ENCODE results near the gene HCFC1R1.
"Not testable (repeated sequence)": the region's sequence is repeated elsewhere in the genome, so short reads cannot be mapped to it uniquely, and the experiment has no call there.

HCFC1R1 gene, protein sequence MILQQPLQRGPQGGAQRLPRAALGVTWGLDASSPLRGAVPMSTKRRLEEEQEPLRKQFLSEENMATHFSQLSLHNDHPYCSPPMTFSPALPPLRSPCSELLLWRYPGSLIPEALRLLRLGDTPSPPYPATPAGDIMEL

DNA sequence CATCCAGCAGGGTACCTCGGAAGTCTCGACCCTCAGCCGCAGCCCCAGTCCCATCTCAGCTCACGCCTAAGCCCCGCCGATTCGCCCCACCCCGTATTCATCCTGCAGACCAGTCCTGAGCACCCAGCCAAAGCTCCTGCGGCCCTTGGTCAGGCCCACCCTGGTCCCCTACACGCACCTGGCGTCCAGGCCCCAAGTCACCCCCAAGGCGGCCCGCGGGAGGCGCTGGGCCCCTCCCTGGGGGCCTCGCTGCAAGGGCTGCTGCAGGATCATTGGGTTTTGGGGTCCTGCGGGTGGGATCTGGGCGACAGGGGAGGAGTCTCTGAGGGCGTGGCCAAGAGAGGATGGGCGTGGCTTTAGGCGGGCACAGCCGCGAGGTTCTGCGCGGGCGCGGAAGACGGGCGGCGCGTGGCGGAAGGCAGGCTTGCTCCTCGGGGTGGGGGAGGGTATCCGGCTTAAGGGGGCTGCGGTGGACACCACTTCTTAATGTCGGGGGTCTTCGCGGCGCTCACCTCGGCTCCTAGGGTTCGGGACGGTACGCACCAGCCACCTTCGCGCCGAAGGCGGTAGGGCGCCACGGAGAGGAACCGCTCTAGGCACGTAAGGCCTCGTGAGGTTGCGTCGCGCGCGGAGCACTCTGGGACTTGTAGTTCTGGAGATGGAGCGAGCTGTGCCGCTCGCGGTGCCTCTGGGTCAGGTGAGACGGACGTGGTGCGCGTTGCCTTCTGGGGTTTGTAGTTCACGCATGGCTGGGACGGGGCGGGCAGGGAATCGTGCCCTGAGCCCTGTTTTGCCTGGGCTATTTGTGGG, at the start of gene HCFC1R1, which contains the start of gene THOC6:
Gene HCFC1R1, minus strand, starts transcription at position 274 of the 810 bp plus-strand sequence. Its CDS starts 1 bp downstream, at position 273.
Gene THOC6, plus strand, starts transcription at position 367 of the 810 bp plus-strand sequence. Its CDS starts 292 bp downstream, at position 659.
- DNase-seq: peak; percentile 94

DNA sequence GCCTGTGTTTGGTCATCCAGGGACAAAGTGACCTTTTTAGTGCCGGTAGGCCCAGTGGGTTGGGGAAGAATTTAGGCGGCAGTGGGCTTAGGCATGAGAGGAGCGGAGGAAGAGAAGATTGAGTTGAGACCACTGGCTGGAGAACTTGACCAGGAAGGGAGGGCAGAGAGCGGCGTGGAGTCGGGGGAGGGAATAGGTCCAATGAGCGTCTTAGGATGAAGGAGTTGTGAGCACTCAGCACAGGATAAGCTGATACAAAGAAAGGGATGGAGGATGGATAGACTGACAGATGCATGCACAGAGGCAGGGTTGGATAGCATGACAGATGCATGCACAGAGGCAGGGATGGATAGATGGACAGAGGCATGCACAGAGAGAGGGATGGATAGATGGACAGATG, 49.7 kb upstream of the HCFC1R1 start:
- DNase-seq: no peak

DNA sequence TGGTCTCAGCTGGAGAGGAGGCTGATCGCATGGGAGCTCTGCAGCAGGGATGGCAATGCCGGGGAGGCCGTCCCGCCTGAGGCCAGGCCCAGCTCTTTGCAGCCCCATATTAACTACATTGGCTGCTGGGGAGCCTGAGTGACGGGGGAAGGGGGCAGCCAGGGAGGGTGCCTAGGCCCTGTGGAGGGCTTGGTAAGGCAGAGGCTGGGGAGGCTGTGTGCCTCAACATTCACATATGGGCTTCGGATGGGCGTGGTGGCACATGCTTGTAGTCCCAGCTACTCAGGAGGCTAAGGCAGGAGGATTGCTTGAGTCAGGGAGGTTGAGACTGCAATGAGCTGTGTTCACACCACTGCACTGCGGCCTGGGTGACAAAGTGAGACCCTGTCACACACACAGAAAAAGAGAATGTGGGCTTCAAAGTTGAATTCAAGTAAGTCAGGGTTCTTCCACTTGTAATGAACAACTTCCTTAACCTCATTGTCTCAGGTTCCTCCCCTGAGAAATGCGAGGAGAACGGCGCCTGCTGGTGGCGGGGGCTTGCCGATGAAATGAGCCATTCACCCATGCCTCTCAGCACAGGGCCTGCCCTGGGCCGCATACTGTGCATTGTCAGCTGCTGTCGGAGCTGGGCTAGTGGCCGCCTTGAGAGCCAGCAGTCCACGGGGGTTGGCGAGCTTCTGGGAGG, 49.0 kb upstream of the HCFC1R1 start:
- not testable (repeated sequence) for DNase-seq

DNA sequence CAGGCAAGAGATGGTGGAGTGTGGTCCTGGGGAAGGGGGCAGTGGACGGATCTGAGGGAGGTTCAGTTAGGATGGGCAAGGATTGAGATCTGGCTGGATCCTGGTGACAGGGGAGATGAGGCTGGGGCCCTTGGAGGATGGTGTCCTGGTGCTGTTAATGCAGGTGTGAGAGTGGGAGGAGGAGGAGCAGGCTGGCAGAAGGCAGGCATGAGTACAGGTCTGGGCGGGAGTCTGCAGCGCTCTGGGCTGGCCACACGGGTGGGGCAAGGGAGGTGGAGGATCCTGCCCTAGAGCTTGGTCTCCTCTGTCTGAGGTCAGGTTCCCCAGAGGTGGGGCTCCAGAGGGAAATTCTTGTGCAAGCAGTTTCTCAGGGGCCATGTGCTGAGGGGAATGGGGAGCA, 48.4 kb upstream of the HCFC1R1 start:
- not testable (repeated sequence) for DNase-seq

DNA sequence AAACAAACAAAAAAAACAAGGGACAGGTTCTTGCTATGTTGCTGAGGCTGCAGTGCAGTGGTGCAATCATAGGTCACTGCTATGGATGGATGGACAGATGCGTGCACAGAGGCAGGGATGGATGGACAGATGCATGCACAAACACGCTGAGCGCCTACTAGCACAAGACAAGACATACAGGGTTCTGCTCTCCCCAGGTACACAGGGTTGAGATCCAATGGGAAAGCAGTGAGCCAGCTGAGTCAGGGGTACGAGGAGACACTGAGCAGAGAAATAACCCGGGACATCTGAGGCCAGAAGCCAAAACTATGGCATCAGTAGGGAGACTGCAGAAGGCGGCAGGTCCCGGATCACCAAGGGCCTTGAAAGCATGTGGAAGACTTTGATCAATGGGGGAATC, 47.9 kb upstream of the HCFC1R1 start:
- no peak for DNase-seq

DNA sequence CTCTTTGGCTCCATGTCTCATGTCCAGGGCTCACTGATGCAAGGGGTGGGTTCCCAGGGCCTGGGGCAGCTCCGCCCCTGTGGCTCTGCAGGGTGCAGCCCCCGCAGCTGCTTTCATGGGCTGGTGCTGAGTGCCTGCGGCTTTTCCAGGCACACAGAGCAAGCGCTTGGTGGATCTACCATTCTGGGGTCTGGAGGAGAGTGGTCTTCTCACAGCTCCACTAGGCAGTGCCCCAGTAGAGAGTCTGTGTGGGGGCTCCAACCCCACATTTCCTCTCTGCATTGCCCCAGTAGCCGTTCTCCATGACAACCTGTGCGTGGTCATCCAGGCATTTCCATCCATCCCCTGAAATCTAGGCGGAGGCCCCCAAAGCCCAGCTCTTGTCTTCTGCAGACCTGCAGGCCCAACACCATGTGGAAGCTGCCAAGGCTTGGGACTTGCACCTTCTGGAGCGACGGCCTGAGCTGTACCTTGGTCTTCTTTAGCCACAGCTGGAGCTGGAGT, 46.9 kb upstream of the HCFC1R1 start:
- DNase-seq: no peak

DNA sequence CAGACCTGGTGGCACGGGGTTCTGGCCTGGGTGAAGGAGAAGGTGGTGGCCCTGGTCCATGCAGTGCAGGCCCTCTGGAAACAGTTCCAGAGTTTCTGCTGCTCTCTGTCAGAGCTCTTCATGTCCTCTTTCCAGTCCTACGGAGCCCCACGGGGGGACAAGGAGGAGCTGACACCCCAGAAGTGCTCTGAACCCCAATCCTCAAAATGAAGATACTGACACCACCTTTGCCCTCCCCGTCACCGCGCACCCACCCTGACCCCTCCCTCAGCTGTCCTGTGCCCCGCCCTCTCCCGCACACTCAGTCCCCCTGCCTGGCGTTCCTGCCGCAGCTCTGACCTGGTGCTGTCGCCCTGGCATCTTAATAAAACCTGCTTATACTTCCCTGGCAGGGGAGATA, 45.4 kb upstream of the HCFC1R1 start:
- DNase-seq: not testable (repeated sequence)

DNA sequence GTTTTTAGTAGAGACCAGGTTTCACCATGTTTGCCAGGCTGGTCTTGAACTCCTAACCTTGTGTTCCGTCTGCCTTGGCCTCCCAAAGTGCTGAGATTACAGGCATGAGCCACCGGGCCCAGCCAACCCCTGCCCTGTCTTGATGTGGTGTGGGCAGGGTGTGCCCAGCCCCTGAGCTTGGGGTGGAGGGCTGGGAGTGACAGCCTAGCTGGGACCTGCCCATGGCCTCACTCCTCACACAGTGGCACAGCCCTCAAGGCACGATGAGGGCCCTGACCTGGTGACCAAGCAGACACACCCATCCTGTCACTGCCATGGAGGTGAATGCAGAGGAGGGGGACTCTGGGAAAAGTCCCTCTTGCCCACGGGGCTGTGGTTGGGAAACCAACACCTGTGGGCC, 44.7 kb upstream of the HCFC1R1 start:
- no peak for DNase-seq

DNA sequence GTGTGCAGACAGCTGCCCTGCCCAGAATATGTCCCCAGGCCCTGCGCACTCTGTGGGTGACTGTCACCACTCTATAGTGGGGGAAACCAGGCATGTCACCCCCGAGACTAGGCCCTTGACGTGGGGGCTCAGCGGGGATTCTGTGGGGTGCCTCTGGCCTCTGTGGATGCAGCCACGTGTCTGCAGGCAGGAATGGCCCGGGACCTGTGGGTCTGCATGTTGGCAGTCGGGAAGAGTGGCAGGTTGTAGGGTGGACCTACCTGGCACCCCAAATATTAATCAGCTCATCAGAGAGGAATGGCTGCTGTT, 42.7 kb upstream of the HCFC1R1 start:
- no peak for DNase-seq

DNA sequence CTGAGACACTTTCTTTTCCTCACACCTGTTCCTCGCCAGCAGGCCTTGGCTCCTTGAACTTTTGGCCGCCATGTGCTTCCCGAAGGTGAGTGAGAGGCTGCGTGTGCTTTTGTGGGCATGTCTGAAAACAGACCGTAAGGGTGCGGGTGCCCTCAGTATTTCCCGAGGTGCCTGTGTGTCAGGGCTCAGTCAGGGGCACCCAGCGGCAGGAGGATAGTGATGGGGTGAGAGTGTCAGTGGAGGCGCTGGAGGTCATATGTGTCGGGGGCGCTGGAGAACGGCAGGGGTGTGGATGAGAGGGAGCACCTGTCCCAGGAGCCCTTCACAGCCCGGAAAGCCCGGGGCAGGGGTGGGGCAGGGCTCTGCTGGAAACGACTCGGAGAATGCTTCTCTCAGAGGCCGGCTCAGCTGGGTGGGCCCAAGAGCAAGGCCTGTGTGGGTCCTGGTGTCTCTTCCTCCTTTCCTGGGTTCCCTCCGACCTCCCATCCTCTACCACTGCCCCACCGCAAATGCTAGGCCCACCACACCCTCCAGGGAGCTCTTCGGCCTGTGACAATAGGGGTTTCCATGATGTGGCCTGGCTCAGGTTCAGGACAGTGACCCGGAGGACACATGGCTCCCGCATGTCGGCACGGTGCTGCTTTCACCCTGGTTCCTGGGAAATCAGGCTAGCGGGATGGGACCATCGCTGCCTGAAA, 42.1 kb upstream of the HCFC1R1 start:
- no peak for DNase-seq

DNA sequence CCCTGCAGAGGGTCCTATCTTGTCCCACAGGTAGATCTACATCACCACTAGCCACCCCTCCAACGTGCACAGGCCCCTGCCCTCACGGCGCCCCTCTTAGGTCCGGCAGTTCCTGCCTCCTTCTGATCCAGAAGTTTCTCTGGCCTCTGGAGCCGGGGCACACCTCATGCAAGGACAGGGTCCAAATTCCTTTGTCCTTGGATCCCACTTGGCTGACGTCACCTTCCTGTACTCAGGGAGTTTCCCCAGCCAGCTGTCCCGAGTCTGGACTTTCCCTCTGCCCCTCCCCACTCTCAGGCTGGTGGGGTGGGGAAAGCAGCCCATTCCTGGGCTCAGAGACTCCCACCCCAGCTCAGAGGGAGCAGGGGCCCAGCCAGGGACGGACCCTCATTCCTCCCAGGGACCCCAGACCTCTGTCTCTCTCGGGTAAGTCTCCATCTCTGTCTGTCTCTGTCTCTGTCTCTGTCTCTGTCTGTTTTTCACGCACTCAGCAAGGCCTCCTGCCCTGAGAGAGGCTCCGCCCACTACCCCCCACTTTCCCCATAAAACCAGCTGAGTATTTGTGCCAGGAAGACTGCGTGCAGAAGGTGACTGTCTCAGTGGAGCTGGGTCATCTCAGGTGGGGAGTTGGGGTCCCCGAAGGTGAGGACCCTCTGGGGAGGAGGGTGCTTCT, 41.5 kb upstream of the HCFC1R1 start, which contains the start of gene IL32:
Gene IL32, plus strand, starts transcription at position 572 of the 673 bp plus-strand sequence. CDS start 172 bp downstream, outside the sequence.
- no peak for DNase-seq

DNA sequence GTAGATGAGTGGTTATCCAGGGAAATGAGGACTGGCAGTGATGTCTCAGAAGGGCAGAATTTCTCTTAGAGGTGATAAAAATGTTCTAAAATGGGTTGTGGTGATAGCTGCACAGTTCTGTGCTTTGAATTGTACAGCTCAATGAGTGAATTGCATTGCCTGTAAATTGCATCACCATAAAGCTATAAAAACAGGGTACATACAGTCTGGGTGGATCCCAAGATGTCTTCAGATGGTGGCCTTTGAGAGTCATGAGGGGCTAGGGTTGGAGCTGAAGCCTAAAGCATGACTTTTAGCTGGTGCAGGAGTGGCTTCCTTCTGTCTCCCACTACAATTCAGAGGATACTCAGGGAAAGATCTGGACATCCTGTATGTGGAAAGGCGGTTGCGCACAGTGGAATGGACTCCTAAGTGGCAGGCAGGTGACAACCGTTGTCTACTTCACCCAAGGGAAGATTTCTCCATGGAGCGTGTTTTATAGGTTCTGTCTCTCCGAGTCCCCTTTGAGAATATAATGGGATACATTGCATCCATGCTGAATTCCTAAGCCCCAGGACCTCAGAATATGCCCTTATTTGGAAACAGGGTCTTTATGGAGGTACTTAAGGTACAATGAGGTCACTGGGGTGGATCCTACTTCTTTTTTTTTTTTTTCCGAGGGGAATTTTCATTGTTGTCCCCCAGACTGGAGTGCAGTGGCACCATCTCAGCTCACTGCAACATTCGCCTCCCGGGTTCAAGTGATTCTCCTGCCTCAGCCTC, 40.1 kb upstream of the HCFC1R1 start:
- no peak for DNase-seq

DNA sequence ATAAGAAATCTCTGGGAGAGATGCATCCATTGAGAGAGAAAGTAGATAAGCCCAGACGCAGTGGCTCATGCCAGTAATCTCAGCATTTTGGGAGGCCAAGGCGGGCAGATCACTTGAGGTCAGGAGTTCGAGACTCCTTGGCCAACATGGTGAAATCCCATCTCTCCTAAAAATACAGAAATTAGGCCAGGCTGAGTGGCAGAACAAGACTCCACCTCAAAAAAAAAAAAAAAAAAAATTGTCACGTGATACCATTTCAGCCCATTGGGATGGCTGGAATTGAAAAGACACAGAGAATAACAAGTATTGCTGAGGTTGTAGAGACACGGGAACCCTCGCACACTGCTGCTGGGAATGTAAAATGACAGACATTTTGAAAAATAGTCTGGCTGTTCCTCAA, 38.8 kb upstream of the HCFC1R1 start:
- no peak for DNase-seq

DNA sequence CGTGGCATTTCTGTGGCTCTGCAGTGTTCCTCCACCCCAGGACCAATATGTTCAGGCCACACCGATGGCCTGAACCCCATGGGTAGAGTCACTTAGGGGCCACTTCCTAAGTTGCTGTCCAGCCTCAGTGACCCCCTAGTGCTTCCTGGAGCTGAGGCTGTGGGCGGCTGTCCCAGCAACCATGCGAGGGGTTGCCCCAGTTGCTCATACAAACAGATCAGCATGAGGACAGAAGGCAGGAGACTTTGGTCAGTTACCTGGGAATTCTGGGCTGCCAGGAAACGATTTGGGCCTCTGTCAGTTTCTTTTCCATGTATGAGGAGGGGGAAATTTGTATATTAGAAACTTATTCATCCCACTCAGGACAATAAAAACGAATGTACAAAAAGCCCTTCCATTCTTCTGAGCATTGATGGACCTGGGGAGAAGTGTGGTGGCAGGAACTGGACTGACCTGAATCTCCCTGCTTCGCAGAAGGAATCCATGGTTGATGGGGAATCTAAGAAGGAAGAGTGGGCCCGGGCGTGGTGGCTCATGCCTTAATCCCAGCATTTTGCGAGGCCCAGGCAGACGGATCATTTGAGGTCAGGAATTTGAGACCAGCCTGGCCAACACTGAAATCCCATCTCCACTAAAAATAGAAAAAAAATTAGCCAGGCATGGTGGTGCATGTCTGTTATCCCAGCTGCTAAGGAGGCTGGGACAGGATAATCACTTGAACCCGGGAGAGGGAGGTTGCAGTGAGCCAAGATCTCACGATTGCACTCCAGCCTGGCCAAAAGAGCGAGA, 36.8 kb upstream of the HCFC1R1 start:
- no peak for DNase-seq

DNA sequence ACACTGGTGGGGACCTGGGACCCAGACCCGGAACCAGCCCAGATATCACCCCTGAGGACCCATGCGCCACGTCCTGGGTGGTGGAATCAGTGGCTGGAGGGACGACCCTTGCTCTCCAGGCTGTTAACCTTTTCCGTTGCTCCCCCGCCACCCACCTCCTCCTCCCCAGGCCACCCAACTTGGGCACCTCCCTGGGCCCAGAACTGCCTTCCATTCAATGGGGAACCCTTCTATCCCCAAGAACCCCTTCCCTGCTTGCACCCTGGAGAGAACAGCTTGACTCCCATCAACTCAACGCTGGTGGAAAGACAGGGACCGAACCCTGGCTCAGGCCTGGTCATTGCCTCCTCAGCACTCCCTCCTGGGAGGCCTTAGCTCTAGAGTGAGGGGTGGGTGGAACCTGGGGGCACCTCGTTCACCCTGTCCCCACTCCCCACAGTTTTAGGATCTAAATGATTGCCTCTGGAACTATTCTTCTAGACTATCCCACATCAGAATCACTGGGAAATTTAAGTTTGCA, 36.0 kb upstream of the HCFC1R1 start:
- DNase-seq: no peak

DNA sequence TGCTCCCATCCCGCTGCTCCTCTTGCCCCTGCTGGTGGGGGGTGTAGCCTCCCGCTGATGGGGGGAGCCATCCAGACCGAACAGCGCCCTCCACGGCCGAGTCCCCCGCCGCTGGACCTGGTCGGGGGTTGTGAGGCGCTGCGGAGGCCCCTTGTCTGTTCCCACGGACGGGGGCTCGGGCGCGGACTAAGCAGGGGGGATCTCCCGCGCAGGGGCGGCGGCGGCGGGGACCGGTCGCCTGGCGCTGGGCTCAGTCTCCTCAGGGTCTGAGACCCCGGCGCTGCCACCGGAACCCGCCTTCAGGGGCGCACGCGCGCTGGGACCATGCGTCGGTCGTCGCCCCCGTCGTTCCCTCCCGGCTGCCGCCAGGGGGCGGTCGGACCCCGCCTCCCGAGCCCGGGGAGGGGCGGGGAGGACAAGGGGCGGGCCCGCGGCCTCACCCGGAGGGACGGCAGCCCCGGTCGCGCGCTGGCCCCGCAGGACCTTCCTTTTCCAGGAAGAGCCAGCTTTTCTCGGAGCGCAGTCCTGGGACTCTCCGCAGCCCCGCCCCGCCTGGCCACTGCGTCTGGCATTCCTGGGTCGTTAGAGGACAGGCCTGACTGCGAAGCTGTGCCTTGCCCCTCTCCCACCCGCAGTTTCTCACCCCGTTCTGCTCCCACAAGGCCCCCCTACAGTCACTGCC, 35.4 kb upstream of the HCFC1R1 start:
- DNase-seq: peak; percentile 4

DNA sequence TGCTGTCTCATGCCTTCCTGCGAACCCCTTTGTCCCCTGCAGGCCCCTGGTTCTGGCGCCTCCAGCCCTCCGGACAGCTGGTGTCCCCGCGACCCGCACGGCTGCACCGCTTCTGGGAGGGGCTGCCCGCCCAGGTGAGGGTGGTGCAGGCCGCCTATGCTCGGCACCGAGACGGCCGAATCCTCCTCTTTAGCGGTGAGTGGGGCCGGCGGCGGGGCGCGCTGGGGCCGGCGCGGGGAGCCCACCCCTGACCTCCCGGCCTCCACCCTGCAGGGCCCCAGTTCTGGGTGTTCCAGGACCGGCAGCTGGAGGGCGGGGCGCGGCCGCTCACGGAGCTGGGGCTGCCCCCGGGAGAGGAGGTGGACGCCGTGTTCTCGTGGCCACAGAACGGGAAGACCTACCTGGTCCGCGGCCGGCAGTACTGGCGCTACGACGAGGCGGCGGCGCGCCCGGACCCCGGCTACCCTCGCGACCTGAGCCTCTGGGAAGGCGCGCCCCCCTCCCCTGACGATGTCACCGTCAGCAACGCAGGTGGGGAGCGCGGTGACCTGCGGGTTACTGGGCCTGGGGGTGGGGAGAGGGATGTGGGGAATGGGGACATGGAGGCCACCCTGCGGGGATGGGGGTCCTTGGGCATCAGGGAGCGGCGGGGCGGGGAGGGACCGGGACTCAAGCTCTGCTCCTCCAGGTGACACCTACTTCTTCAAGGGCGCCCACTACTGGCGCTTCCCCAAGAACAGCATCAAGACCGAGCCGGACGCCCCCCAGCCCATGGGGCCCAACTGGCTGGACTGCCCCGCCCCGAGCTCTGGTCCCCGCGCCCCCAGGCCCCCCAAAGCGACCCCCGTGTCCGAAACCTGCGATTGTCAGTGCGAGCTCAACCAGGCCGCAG, 34.6 kb upstream of the HCFC1R1 start:
- no peak for DNase-seq

DNA sequence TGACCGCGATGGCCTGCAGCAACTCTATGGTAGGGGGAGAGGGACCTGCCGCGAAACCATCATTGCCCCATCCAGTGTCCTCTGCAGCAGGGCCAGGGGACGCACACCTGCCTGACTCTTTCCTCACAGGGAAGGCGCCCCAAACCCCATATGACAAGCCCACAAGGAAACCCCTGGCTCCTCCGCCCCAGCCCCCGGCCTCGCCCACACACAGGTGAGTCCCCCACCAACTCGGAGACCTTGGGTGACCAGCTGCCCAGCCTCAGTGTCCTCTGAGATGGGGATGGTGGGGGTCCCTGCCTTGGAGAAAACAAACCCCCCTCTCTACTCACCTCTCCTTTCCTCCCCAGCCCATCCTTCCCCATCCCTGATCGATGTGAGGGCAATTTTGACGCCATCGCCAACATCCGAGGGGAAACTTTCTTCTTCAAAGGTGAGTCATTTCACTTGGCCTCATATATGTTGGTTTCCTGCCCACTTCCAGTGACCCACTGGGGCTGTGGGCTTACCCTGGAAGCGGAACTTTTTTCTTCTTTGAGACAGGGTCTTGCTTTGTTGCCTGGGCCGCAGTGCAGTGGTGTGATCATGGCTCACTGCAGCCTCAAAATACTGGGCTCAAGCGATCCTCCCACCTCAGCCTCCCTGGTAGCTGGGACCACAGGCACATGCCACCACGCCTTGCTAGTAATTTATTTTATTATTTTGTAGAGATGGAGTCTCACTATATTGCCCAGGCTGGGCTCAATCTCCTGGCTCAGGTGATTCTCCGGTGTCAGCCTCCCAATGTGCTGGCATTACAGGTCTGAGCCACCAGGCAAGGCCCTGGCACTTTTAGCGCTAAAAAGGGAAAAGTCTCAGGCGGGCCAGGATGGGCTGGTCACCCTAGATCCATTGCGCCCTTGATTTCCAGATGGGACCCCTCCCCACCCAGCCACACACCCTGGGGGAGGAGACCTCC, 33.7 kb upstream of the HCFC1R1 start:
- no peak for DNase-seq
